GM12891 (cell line): Measurements from ENCODE around the gene AATF.

Experiments
- PAX5 ChIP-seq: IDR thresholded peaks from 2 replicates; pipeline ENCODE4 v1.6.1; 2011; ENCODE audit warnings: low read length, moderate library complexity, mild to moderate bottlenecking; ENCODE audit not compliant: insufficient read depth, severe bottlenecking
- POLR2A ChIP-seq: IDR thresholded peaks from 2 replicates; pipeline ENCODE4 v1.6.1; 2011; ENCODE audit warnings: low read depth, low read length, control low read depth
- POLR2AphosphoS5 ChIP-seq: IDR thresholded peaks from 2 replicates; pipeline ENCODE4 v1.6.1; 2011; ENCODE audit warnings: low read depth, low read length, control low read depth
- POU2F2 ChIP-seq: IDR thresholded peaks from 2 replicates; pipeline ENCODE4 v1.6.1; 2011; ENCODE audit warnings: low read depth, mild to moderate bottlenecking, control low read depth, low read length, moderate library complexity
- SPI1 ChIP-seq: IDR thresholded peaks from 2 replicates; pipeline ENCODE4 v1.6.1; 2011; ENCODE audit warnings: low read depth, low read length, control low read depth
- TAF1 ChIP-seq: IDR thresholded peaks from 2 replicates; pipeline ENCODE4 v1.6.1; 2011; ENCODE audit warnings: low read depth, low read length, control low read depth

- no peak for TF ChIP-seq POLR2A
- no peak for TF ChIP-seq TAF1
- TF ChIP-seq POLR2AphosphoS5: no peak
- TF ChIP-seq POU2F2: no peak
- no peak for TF ChIP-seq PAX5
- no peak for TF ChIP-seq SPI1
Measured at GRCh38 chr17:36979565-36979941, 30.8 kb downstream of the AATF start.
